Stimulated activated CD4-positive, alpha-beta T cell treated with anti-CD3 and anti-CD28 coated beads, Interleukin-12 subunit alpha, Interleukin-12 subunit beta, amount 100 ng/mL, for 24 hours (primary cell): ENCODE measurements around the gene ARNT2.

ENCODE experiments used
- DNase-seq, 2 experiments: peaks; one replicate each; pipeline ENCODE4 v3.0.0-alpha.2; 2020; ENCODE audit warnings: low read depth in 2 of 2

The ARNT2 gene

DNA sequence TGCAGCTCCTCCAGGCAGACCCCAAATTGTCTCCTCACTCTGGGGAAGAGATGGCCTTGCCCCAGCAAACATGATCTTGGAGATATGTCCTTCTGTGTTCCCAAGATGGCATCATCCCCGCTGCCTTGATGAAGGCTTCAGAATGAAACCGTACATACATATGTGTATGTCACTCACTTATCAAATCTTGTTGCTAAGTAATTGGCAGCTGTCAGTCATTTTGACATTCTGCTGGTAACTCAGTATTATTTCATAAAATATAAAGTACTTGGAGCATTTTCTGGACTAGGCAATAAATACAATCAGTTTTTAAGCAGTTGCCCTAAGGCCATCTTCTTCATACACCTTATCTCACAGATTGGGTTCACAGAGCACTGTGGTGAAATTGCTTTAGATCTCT is 62.4 kb downstream of the ARNT2 start:
- DNase-seq: no peak

DNA sequence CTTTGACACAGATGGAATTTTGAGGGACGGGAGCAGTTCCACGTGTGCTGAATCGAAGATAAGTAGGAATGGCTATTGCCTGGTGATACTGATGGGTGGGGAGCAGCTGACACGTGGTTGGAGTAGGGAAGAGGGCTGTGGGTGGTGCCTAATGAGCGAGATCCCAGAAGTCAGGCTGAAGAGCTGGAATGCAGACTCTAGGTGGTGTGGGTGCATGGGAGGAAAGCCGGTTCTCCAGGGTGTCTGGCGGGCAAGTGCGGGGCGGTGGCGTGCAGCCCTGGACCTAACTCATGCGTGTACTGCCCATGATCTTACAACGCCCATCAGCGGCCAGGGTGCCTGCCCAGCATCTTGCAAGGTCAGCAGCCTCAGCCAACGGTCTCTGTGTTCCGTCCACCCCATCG is 63.1 kb downstream of the ARNT2 start:
- DNase-seq: no peak

DNA sequence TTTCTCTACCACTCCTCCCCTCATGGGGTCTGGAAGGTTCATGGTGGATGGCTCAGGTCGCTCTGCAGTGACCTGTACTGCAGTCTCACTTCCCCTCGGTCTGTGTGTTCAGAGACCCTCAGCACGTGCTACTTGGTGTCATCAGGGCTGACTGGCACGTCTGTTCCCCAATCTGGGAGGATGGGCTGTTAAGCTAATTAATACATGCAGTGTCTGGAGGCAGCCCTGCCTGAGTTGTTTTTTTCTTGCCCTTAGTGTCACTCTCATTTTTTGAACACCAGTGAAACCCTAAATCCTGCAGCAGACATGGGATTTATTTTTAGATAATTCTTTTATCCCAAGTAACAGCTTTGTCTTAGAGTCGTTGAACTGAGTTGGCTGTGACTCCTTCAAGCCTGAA is 64.6 kb downstream of the ARNT2 start:
- no peak for DNase-seq

DNA sequence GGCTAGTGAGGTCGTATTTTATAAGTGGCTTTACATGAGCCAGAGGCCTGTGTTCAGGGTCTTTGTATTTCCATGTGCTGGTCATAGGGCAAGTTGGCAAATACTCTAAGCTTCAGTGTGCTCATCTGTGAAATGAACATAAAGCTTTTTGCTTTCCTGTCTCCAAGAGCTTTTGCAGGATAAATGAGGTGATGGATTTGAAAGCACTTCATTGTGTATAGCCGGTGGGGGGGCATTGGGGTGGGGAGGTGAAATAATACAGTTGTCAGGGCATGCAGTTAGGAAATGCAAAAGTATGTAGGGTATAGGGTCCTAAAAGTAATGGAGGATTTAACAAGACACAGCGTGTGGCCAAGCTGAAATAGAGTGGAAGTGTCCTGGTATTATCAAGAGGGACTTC is 67.7 kb downstream of the ARNT2 start:
- no peak for DNase-seq

DNA sequence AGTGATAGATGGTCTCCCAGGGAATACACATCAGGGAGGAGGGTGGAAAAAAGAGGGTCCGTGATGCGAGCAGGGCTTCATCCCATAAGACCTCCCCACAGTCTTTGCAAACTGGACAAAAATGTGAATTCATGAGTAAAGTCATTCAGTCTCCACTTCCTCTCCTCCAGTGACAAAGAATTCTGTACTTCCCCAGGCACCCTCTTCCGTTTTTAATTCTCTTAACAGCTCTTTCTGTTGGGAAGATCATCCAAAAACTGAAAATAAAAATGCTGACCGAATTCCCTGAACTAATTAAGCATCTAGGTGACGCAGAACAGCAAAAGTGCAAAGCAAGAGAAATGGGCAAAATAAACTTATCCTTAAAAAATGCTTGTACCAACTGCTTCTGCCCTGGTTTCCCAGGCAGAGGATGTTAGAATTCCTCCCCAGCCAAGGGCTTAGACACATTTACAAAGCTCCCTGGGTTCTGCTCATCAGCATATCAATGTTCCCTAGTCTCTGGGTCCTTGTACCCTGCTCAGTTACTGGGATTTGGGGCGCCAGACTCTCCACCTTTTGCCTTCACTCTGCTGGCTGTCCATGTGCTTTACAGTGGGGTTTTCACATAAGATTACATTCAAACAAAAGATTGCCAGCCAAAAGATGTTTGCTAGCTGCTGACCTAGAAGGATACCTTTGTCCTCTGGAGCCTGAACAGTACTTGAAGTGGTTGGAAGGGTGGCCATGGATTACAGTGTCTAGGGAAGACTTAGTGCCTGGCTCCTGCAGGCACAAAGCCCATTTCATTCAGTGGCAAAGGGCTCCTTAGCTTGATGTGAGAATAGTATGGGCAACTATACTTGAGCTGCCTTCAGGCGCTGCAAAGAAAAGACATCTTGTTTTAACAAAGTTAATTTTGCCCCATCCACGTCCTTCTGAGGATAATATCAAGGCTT is 69.4 kb downstream of the ARNT2 start:
- no peak for DNase-seq

DNA sequence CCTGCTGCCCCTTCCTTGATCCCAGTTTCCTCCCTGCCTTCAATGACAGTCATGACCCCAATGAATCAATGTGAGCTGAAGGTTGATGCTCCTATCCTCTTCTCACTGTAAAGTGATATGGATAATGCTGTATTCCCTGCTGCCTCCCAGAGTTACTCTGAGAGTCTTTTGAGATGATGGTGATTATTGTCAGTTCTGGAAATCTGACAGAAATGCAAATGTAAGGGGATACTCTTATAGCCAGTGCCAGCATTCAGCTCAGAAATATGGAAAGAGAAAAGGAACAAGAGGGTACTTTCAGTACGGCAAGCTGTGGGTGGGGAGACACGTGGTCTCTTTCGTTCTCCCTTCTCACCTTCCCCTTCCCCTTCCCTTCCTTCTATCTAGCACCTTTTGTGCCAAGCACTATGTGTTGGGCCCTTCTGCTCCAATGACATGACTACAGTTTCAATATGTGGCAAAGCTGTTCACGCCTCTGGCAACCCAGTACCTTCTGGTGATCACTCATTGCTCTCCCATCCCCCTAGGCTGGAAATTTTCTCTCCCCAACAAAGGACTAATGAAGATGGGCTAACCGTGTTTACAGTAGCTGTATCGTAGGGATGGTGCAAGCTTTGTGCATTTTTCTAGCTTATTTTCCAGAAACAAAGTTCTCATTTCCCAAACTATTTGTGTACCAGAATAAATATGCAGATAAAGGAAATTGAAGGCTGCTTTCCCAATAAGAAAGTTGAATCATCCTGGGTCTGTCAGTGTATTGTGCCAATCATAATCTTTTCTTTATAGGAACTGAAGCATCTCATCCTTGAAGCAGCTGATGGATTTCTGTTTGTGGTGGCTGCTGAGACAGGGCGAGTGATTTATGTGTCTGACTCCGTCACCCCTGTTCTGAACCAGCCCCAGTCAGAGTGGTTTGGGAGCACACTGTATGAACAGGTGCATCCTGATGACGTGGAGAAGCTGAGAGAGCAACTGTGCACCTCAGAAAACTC is 70.3 kb downstream of the ARNT2 start:
- no peak for DNase-seq

DNA sequence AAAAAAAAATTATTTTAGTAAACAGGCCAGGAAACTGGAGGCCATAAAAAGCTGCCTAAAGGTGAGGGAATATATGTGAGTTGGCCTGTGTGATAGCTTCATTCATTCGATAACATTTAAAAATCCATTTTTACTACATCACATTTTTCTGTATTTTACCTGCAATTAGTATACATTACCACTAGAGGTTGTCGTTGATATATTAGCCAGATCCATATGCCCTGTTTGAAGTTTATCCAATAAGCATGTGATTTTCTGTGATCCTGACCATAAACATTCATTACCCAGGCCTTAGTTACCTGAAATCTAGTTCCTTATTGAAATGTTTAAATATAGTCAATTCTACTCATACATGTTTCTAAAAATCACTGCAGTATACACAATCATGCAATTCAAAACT is 71.4 kb downstream of the ARNT2 start:
- no peak for DNase-seq

DNA sequence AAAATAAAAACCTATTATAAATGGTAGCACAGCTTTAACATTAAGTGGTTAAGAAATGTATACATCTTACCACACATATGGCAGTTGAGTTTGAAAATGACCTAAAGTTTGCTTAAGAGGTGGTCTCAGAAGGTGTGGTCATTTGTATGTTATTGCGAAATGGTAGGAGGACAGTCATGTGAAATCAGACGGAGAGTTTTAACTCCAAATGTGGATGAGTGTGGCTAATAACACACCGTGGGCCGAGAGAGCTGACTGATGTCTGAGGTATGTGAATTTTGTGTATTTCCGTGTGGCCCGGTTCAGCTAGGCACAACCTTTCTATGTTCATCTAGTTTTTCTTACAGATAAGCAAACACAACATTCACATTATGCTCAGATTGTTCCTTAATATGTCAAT is 71.9 kb downstream of the ARNT2 start:
- no peak for DNase-seq

DNA sequence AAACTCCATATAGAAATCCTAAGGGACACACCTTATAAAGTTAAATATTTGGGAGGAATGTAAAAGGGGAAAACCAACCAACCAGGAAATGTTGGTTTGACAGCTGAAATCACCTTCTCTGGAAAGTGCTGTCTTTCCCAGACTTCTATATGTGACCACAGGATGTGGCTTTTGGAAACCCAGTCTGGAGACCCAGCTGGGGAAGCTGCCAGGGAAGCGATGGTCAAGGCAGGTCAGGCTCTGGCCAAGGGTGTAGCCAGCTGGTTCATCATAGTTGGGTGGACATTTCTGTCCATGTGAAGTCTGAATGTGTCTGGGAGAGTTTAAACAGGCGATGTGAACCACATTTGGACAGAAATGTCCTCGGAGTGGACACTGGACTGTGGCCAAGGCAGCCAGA is 73.9 kb downstream of the ARNT2 start:
- DNase-seq: no peak

DNA sequence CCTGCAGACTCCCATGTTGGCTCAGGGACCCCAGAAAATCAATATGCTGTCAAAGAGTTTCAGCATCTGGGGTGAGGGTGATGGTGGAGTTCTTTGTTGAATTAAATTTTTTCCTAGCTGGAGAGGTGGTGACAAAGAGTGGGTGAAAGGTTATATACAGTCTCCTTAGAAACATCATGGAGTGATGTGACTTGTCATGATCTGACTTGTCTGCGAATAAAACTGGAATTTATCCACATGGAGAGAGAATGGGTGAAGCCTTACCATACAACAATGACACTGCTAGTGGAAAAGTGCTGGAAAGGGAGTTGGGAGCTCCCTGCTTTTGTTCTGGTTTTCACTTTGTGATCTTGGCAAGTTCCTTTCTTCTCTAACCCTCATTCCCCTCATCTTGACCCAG is 75.0 kb downstream of the ARNT2 start:
- no peak for DNase-seq

DNA sequence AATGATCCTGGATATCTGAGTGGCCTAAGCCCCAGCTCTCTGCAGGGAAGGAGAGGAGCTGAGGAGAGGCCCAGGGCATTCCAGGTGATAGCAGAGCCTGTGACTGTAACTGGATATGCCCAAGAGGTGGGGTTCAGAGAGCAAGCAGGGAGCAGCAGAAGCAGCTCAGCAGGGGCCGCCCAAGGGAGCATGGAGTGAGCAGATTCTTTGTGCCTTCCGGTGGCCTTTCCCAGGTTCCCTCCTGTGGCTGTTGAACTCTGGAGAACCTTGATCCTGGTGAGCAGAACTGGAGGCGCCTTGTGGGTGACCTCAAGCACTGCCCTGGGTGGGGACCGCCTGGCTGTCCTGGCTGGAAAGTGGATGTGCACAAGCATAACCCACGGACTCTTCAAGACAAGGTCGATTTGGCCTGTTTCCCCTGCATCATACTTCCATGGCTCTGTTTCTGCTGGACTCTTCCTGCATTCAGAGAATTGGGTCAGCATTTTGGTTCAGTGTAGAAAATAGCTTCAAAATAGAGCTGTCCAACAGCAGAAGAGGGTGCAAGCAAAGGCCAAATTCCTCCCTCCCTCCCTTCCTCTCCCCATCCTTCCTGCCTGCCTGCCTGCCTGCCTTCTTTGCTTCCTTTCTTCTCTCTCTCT is 76.1 kb downstream of the ARNT2 start:
- no peak for DNase-seq

DNA sequence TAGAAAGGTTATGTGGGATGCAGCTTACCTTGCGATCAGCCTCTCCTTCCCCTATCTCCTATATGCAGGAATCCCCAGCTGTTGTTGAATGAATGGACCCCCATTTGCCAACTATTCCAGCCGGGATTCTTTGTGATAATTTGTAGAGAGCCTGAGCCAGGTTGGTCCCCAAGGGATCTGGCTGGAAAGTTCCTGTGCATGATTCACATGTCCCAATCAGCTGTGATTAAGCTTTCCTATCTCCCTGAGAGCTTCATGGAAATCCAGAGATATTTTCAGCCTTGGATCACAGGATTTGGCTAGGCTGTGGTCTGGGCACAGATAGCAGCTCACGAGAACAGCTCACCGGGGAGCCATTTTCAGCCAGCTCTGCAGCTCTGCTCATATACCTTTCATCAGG is 76.7 kb downstream of the ARNT2 start:
- DNase-seq: no peak

DNA sequence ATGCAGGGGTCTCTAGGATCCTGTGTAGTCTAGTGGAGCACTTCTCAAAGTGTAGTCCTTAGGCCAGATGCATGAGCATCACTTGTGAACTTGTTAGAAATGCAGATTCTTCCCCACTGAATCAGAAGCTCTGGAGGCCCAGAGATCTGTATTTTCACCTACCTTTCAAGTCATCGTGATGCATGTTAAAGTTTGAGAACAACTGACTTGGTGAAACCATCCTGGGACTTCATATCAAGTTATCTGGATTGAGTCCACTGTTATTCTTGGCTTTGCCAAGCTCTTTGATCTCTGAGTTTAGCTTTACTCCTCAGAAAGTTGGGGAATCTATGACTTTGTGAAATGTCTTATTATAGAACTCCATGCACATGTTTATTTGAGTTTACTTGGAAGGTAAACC is 78.5 kb downstream of the ARNT2 start:
- DNase-seq: no peak

DNA sequence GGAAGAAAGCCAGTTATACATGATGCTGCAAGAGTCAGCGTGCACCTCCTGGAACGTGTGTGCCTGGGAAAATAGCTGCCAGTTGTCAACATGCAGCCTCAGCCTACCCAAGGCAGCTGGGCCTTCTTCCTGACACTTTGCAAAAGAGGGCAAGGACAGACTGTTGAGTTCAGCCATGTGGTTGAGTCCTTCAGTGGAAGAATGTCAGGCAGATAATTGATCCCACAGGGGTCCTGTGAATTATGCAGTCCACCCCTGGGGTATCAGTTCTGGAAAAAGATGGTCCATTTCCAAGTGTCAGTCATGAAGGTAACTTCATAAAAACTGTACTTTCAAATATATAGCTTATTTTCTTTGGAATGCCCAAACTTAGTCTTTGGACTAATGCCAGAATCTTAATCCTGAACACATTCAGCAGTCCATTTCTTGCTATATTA is 79.6 kb downstream of the ARNT2 start:
- DNase-seq: no peak

DNA sequence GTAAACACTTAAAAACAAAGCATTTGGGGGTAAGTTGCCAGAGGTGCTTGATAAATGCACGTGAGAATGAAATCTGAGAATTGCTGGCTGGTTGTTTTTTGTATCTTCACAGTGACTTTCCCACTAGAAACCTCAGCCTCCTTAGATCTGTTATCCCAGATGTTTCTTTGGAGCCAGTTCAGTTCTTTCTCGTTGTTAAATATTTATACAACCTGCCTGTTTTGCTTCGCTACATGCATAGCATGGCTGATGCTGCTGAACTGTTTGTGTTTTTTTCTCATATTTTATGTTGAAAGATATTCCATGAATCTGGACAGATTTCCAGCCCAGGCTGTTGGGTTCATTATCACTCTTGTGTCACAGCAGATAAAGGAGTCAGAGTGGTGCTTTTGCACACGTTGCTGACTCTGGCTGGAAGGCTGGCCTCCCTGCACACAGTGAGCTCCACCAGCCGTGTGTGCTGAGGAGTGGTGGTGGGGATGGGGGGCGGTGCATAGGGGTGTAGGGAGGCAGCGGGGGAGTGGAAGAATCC is 80.2 kb downstream of the ARNT2 start:
- no peak for DNase-seq

DNA sequence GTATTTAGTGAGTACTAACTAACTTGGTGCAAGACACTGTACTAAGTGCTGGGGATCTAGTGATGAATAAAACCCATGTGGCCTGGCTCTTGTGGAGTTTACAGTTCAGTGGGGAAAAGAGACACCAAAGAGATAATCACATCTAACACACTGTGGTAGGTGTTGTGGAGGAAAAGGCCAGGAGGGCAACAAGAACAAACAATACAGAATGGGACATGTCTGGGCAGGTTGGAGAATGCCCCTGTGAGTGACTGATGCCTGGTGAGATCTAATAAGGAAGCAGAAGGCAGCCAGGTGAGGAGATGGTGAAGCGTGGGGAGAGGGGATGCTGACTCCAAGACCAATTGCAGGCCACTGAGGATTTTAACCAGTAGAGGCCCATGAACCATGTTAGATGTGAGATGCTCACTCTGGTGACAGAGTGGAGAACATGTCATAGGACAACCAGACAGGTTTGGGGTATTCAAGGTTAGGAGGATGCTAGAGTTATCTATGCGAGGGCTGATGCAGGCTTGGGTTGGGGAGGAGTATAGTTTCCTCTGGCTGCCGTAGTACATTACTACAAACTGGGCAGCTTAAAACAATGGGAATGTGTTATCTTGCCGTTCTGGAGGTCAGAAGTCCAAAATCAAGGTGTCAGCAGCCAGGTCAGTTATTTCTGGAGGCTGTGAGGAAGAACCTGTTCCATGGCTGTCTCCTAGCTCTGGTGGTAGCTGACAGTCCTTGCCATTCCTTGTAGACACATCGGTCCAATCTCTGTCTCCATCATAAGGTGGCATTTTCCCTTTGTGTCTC is 81.4 kb downstream of the ARNT2 start:
- DNase-seq: no peak

DNA sequence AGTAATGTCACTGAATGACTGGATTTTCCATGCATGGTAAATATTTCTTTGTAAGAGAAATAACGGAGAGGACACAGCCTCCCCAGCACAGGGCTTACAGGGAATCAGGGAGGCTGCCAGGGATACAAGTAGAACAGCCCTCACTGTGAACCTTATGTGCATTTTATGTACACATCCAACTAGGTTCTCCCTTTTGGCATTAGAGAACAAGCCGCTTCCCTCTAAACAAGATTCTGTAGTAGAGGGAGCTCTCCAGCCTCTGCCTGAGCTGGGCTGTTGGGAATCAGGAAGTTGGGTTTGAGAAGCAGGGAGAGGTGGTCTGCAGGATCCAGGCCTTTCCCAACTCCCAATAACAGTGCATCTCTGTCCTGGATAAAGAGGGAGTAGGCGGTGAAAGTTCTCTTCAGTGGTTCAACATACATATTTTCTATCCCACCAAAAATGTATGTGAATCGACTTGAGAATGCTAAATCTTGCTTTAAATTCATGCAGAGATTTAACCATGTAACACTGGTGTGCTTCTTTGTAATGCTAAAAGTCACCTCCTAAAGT is 83.7 kb downstream of the ARNT2 start:
- DNase-seq: no peak

DNA sequence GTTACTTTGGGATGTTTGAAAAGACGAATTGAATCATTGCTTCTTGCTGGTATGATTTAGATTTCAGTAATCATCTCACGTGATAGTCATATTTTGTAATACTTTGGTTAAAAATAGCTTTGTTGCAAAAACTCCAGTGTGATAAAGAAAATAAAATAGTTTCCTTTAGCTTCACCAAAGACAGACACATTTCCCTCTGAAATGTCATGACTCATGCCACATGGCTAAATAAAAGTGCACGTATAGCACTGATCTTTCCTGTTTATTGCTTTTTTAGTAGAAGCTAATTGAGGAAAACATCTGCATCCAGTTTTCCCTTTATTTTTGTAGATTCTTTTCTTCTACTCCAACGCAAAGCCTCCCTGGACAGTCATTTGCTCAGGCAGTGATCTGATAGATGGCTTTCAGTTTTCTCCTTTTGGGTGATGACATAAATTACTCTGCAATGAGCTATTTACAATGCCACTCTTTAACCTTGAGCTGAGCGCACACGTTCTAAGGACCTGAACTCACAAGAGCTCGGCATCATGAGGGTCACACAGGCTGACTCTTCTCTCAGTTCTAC is 84.9 kb downstream of the ARNT2 start:
- DNase-seq: no peak

DNA sequence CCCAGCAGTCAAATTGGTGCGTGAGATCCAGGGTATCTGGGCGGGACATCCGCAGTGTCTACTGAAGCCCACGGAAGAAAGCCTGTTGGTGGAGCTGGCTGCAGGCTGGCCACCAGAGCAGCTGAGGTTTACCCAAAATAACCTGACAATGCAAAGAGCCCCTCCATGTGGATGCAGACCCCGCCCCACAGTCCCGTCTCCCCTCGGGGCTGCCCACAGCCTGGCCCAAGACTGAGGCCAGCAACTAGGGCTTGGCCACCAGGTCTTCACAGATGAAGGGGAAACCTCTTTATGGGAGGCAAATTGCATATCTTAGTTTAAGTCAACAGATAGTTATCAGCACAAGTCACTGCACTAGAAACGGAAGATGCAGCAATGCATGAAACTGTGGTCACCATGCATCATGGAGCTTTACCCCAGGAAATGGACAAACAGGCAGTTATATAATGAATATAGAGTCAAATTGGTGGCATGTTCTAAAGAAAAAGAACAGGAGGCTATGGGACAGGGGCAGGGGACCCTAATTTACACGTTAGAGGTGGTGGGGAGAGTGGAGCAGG is 86.3 kb downstream of the ARNT2 start:
- no peak for DNase-seq
